GM11168 (cell line): Measurements from ENCODE around the gene MRPL45.
"Not testable (repeated sequence)": the region's sequence is repeated elsewhere in the genome, so short reads cannot be mapped to it uniquely, and the experiment has no call there.

ENCODE experiments used
- in situ Hi-C: fragments of 300-500 bp; cut with MboI; formaldehyde crosslinking; loops from one replicate; pipeline ENCODE4 v1.12.0; 2022; ENCODE audit warnings: low sequenced_read_pairs; ENCODE audit not compliant: unreplicated experiment

Gene MRPL45

DNA sequence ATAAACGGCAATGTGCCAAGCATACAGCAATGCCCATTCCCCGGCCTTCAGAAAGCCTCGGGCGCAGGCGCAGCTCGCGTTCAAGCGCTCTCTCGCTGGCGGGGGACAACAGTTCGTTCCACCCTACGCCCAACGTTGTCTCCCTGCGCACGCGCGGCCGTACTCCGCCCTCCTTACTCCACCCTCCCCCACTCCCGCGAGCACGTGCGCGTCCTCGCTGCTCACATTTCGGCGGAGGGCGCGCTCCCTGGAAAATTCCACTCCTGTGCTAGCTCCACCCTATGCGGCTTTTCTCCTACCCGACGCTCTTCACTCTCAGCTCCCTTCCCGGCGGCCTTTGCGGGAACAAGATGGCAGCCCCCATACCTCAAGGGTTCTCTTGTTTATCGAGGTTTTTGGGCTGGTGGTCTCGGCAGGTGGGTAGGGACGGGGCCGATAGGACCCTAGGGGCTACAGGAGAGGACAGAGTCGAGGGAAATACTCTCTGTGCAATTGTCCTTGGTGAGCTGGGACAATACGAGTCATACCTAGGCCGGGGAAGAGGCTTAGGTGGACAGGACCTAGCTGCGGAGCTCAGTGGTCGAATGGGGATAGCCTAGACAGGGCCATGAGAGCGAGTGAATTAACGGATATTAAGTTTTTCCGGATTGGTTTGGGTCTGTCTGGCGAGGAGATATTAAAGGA, at the start of gene MRPL45:
Gene MRPL45 (plus strand): TSS at position 335 of the 684 bp plus-strand sequence. CDS start 16 bp downstream, at position 351.
- in situ Hi-C loops = not testable (repeated sequence)

DNA sequence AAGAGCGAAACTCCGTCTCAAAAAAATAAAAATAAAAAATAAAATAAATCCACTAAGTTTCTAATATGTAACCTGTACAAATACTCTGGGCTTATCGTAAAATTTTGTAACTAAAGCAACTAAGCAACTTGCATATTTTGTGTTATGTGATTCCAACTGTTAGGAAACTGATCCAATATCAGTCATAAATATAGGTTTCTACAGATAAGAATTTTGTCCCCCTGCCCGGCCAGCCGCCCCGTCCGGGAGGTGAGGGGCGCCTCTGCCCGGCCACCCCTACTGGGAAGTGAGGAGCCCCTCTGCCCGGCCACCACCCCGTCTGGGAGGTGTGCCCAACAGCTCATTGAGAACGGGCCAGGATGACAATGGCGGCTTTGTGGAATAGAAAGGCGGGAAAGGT, 43.8 kb upstream of the MRPL45 start:
- in situ Hi-C loops = not testable (repeated sequence)

DNA sequence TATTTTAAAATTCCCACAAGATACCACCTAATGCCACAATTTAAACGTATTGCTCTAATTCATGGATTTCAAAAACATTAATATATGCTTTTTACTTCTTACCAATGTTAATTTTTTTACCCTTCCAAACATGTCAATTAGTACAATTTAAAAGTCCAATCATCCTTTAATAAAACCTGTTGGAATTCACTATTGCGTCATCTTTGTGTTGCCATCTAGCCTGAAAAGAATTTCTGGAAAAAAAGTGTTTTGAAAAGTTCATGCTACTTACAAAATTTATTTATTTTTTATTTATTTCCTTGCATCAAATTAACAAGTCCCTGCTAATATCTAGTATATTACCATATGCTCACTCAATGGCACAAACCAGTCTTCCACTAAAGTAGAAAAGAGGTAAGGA, 42.6 kb upstream of the MRPL45 start:
- in situ Hi-C loops = not testable (repeated sequence)

DNA sequence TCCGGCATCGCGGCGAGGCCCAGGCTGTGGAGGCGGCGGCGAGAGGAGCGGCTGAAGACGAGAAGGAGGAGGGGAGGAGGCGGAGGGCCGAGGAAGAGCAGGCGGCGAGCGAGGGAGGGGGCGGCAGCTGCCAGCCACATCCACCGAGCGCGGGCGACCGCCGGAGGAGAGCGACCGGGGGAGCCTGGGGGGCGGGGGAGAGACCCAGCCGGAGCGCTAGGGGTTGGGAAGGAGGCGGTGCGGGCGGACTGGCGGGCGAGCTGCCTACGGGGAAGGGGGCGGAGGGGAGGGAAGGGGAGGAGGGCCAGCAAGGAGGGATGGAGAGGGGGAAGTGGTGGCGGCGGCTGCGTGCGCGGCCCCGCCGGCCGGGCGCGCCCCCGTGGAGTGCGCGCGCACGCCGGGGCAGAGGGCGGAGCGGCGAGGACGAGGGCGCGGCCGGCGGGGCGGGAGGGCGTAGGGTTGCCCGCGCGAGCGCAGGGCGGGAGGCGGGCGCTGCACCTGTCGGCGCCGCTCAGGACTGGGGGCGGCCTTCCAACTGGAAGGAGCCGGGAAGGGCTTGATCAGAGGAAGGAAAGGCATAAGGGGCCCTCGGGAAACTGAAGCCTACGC, 39.9 kb upstream of the MRPL45 start:
- in situ Hi-C loops = not testable (repeated sequence)

DNA sequence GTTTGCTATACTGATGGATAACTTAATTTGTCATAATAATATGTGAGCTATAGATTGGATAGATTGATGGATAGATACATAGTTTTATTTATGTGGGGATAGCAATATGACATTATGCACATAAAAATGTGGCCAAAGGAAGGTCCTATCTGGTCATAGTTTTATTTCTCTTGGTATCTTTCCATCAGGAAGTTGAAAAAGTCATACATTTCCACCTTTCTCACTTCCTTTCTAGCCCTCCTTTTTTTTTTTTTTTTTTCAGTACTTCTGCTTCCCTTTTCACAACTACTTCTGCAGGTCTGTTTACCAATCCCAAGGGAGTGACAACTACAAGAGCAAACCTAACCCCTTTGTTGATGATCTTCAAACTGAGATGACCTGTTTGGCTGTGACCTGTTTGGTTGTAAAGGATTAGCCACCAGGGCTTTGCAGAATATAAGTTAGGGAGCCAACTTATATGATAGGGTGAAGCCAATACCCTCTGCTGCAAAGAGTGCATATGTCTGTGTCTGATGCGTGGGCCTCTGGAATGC, 30.9 kb upstream of the MRPL45 start:
- in situ Hi-C loops = not testable (repeated sequence)

DNA sequence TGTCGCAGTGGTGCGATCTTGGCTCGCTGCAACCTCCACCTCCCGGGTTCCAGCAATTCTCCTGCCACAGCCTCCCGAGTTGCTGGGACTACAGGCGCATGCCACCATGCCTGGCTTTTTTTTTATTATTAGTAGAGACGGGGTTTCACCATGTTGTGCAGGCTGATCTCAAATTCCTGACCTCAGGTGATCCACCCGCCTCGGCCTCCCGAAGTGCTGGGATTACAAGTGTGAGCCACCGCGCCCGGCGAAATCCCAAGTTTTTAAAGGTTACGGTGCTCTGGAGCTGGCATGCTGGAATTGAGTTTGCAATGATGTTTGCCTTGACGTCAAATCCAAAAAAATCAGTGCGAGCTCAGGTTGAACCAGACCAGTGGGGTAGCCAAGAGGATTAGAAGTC, 30.4 kb upstream of the MRPL45 start:
- in situ Hi-C loops = not testable (repeated sequence)

DNA sequence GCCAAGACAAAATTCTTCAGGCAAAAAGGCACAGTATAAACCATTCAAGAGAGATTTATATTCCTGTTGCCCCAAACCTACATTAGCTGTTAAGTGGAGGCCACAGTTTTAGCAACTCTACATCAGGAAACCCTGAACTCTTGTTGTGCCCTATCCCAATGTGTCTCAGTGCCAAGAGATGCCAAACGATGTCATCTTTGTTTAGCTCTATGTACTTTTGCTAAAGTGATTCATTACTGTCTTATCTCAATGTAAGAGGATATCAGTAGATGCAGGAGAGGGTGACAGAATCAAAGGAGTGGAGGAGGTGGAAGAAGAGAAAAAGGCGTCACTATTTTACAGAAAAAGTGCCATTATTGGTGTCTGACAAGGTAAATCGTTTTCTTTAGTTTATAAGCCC, 28.8 kb upstream of the MRPL45 start:
- in situ Hi-C loops = not testable (repeated sequence)

DNA sequence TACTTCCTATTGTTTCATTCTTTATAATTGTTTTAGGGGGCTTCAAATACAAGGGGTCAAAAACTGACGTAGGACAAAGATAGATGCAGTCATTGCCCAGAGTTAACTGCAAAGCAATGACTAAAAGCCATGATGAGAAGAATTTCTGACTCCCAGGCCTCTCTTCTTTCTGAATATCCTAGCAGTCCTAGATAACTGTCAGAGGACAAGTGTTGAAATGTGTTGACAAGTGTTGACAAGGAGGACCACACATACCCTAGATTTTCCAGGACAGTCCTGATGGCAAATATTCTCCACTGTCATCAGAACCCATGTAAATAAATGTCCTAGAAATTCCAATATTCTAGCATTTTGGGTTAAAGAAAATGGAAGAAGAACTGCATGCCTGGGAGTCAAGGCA, 27.9 kb upstream of the MRPL45 start:
- in situ Hi-C loops = not testable (repeated sequence)

DNA sequence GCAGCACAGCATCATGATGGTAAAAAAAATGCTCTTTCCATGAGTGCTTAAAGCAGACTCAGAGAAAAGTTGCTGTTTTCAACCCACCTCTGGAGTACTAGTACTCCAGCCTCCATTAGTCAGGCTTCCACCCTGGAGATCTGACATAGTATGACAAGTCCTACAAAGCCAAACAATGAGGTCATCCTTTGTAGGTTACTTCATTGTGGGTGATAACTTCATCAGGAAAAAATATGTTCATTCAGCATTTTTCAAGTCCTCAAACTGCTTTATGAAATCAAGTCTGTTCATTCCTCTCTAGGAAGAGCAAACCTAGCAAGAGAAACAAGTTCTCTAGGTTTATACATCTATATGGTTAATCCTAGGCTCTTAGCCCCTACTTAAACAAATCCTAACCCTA, 27.4 kb upstream of the MRPL45 start:
- in situ Hi-C loops = not testable (repeated sequence)

DNA sequence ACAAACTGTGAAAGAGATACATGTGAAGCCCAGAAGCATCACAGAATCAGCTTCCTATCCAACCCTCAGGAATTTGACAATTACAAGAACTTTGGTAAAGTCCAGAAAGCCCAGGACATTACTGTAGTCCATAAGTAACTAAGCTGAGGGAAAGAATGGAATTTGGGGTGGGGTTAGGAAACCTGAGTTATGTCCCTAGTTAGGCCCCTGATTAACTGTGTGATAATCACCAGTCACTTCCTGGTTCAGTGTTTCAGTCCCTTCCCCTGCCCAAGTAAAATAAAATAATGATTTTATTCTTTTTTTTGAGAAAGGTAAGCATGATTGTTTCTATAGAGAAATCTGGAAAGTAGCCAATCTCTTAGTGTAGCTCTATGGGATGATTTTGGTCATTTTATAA, 11.0 kb upstream of the MRPL45 start:
- in situ Hi-C loops = not testable (repeated sequence)

DNA sequence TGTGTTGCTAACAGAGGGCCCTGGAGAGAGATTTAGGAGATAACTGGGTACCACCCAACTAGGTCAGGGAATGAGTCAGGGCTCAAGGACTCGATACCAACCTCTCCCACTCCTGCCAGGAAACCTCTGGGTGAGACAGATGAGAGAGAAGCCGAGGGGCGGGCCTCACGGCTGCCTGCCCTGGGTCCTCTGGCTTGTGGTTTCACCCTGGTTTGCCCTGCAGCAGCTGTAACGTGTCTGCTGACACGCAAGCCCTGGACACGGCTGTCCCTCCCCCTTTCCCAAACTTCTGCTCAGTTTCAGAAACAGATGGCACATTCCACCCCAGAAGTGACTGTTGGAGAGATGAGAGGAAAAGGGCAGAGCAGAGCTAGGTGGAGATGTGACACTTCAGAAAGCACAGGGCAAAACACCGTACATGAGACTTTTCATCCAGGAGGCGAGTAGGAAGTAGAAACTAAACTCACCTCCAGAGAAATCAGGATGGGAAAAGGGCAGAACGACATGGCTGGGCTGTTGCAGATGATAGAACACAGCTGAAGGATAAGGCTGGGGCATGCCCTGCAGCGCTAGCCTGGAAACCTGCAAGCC, 10.4 kb upstream of the MRPL45 start:
- in situ Hi-C loops = not testable (repeated sequence)

DNA sequence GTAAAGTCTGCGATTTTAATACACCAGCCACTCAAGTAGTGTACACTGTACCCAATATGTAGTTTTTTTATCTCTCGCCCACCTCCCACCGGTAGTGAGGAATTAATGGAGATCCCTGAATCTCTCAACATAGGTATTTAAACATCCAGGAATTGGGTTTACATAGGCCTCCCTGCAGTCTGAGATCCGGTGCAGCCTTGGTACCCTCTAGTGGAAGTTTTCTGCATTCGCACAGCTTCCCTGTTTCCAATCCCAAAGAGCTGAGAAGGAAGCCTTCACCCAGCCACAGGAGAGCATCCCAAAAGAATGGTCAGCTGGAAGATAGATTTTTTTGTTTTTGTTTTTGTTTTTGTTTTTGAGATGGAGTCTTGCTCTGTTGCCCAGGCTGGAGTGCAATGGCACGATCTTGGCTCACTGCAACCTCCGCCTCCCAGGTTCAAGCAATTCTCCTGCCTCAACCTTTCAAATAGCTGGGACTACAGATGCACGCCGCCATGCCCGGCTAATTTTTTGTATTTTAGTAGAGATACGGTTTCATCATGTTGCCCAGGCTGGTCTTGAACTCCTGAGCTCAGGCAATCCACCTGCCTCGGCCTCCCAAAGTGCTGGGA, 8.6 kb upstream of the MRPL45 start:
- in situ Hi-C loops = not testable (repeated sequence)

DNA sequence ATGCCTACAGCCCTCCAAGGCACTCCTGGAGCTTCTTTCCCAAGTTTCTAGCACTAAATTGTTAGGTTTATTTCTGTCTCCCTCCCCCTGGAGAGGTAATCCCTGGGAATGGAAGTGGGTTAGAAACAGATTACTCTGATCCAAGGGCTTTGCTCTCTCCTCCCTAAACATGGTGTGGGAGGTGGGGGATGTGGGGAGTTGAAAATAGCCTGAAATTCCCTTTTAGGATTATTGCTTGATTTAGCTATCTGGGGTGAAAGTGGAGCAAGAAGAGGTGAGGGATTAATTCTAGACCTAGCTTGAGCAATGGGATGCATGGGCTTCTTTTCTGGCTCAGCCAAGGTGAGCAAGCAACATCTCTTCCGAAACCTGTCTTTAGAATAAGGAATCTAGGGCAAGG, 7.2 kb upstream of the MRPL45 start:
- in situ Hi-C loops = not testable (repeated sequence)

DNA sequence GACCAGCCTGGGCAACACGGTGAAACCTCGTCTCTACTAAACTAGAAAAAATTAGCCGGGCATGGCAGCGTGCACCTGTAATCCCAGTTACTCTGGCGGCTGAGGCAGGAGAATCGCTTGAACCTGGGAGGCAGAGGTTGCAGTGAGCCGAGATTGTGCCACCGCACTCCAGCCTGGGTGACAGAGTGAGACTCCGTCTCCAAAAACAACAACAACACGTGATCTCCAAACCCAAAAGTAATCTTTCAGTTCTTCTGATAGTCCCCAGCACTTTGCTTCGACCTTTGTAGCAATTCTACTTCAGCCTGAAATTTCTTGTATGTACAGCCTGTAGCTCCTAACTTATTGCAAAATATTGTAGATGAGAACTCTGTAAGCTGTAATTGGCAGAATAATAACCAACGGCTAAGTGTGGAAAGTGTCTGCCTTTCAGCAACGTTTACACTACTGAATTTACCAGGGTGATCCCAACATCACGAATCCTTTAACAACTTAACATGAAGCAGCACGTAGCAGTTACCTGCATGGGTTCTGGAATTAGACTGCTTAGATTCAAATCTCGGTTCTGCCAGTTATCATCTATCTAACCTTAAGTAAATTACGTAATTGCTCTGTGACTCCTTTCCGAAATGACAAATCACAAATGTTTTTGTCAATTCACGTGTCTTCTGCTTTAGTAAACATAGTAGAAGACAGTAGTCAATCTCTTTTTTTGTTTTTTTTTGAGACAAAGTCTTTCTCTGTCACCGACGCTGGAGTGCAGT, 1.2 kb upstream of the MRPL45 start:
- in situ Hi-C loops = not testable (repeated sequence)

DNA sequence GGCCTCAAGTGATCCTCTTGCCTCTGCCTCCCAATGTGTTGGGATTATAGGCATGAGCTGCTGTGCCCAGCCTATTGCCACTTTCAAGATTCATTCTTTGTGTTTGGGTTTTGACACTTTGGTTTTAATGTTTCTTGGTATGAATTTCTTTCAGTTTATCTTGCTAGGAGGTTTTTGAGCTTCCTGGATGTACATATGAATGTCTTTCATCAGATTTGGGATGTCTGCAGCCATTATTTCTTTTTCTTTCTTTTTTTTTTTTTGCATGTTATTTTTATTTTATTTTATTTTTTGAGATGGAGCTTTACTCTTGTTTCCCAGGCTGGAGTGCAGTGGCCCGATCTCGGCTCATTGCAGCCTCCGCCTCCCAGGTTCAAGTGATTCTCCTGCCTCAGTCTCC, 18.5 kb downstream of the MRPL45 start:
- in situ Hi-C loops = no loop called here

DNA sequence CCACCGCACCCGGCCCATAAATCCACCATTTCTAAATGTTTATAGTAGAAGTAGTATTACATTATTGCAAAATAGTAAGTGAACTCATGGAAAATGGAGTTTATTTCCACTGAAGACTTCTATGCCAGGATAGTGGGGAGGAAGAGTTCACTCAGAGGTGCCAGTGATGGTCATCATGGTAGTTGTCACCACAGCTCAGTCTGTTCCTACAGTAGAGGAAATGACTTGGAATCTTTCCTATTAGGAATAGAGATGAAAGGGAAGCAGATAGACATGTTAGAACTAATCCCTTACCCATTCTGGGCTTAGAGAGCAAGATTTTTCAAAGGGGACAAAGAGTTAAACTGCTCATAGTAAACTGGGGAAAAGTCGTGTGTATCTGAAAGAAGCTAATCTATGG, 20.1 kb downstream of the MRPL45 start:
- in situ Hi-C loops = no loop called here

DNA sequence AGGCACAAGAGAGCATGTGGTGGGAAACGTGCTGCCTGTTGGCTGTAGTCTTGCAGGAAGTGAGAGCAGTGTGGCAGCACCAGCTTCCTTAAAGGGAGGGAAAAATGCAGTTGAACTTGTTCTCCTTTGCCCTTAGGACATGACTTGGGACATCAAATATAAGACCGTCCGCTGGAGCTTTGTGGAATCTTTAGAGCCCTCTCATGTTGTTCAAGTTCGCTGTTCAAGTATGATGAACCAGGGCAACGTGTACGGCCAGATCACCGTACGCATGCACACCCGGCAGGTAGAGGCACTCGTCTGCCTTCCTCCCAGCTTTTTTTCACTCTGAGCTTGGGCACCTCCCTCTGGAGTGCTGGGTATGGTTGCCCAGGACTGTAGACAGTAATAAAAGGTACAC, 23.5 kb downstream of the MRPL45 start:
- in situ Hi-C loops = no loop called here

DNA sequence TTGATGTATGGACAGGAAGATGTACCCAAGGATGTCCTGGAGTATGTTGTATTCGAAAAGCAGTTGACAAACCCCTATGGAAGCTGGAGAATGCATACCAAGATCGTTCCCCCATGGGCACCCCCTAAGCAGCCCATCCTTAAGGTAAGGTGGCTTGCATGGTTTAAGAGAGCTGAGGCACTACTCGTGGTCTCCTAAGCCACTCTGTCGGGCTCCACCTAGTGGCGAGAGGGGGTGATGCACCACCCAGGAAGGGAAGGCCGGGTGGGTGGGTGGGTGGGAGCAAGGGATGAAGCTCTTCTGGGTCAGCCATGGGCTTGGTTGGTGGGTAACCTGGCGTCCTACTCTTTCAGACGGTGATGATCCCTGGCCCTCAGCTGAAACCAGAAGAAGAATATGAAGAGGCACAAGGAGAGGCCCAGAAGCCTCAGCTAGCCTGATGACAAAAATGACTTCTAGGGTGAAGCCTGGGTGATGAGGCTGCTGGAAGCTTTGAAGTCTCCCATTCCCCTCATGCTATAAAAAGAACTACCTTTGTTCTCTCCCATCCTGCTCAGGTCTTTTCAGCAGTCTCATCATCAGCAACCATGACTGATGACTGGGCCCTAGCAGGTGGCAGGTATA, 25.3 kb downstream of the MRPL45 start:
- in situ Hi-C loops = no loop called here

DNA sequence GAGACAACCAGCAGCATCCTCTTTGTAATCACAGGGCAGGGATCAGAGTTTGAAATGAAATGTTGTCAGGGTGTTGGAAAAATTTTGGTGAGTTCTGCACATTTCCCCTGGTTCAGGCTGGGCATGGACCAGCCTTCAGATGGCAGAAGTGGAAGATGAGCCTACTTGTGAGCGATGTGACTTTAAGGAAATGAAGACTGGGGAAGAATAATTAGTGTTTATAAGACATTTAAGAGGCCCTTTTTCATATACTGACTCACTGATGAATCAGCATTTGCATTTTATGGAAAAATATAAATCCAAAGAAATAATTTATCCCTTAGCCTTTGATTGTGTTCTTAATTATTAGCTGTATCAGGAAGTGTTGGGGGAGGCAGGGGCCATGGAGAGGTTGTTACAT, 25.9 kb downstream of the MRPL45 start:
- in situ Hi-C loops = no loop called here

DNA sequence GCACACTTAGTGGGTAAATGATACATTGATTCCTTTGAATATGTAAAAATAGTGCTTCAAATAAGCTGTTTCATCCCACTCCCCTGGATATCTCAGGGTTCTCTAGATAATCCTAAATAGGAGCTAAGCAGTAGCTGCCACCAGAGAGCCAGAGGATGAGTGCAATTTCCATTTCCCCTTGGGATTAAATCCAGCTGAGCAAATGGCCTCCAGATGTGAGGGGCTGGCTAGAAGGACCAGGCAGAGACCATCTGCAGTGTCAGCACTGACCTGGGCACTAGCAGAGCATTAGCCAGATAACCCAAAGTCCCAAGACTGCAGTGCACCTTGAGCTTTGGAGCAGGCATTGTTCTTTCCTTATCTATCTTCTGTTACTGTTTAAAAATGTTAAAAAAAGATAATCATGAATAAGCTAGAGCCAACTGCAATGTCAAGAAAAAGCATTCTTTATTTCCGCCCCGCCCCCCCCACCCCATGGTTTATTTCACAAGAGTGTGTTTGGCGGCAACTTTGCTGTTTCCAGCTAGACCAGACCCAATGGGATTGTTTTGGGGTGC, 27.3 kb downstream of the MRPL45 start:
- in situ Hi-C loops = no loop called here
